Caco-2 (cell line): ENCODE measurements around the gene TARBP1. TPM values are rescaled to one million over a fixed set of nuclear protein-coding genes. Genes with fewer than 3 reads are reported as not detected.

Experiments used
- BruUV-seq: library from RNA; stranded (reverse); fragments of 400-500 nt; replicated peaks from 2 replicates; lab custom pipeline; 2021; lab: Mats Ljungman, UMichigan
- CTCF ChIA-PET: fragments of 300-600 bp; sonication (Branson Sonifier 250); formaldehyde crosslinking; loops from one replicate; lab custom pipeline; 2022; ENCODE audit warnings: antibody characterized with exemption; lab: Charles Lee
- POLR2A ChIA-PET: fragments of 300-600 bp; sonication (Branson Sonifier 250); formaldehyde crosslinking; loops from one replicate; lab custom pipeline; 2022; ENCODE audit warnings: antibody characterized with exemption; lab: Charles Lee
- DNase-seq, 2 experiments: peaks; one replicate each; pipeline versions ENCODE4 v3.0.0 to v3.0.0-alpha.2; 2020 to 2022
- H3K27me3 ChIP-seq: replicated peaks from 2 replicates; pipeline ENCODE4 v1.6.0; 2011; ENCODE audit warnings: low read length; ENCODE audit not compliant: control insufficient read depth, insufficient read depth
- H3K36me3 ChIP-seq: 2 replicates; pipeline ENCODE4 v1.5.1; 2011; ENCODE audit warnings: low read length; ENCODE audit not compliant: control insufficient read depth, insufficient read depth
- H3K4me1 ChIP-seq: fragments of 250-450 bp; sonication (Bioruptor Pico); 2 replicates; pipeline ENCODE4 v1.5.1; 2020; ENCODE audit warnings: mild to moderate bottlenecking
- H3K4me3 ChIP-seq: 2 replicates; pipeline ENCODE4 v1.5.1; 2011; ENCODE audit warnings: low read depth, mild to moderate bottlenecking, control low read depth, low read length
- H3K9me3 ChIP-seq: fragments of 250-450 bp; sonication (Bioruptor Pico); 2 replicates; pipeline ENCODE4 v1.5.1; 2020; ENCODE audit warnings: mild to moderate bottlenecking, moderate library complexity
- H3K27ac Mint-ChIP-seq: one replicate; pipeline ENCODE4 v1.8.0; 2022; ENCODE audit warnings: mixed read lengths; ENCODE audit not compliant: unreplicated experiment
- H3K27me3 Mint-ChIP-seq: one replicate; pipeline ENCODE4 v1.8.0; 2022; ENCODE audit warnings: mixed read lengths; ENCODE audit not compliant: insufficient read depth, unreplicated experiment
- H3K36me3 Mint-ChIP-seq: one replicate; pipeline ENCODE4 v1.8.0; 2022; ENCODE audit warnings: mild to moderate bottlenecking, mixed read lengths; ENCODE audit not compliant: insufficient read depth, unreplicated experiment
- H3K4me1 Mint-ChIP-seq: one replicate; pipeline ENCODE4 v1.8.0; 2022; ENCODE audit warnings: low read depth, mixed read lengths; ENCODE audit not compliant: unreplicated experiment
- H3K4me3 Mint-ChIP-seq: one replicate; pipeline ENCODE4 v1.8.0; 2022; ENCODE audit warnings: mild to moderate bottlenecking, moderate library complexity, mixed read lengths; ENCODE audit not compliant: unreplicated experiment
- H3K9me3 Mint-ChIP-seq: one replicate; pipeline ENCODE4 v1.8.0; 2022; ENCODE audit warnings: mixed read lengths; ENCODE audit not compliant: unreplicated experiment
- CTCF ChIP-seq, 2 experiments: fragments of 200-600 bp in 1 of 2; IDR thresholded peaks; 1 replicate in 1 of 2; 2 replicates in 1 of 2; pipeline versions ENCODE4 v1.5.1 to v1.8.0; 2011 to 2022; ENCODE audit warnings: antibody characterized with exemption in 1 of 2, control low read depth in 1 of 2, inconsistent platforms in 1 of 2, low read depth in 1 of 2, low read length in 1 of 2, mild to moderate bottlenecking in 1 of 2, moderate library complexity in 1 of 2; ENCODE audit not compliant: insufficient read depth in 1 of 2, severe bottlenecking in 1 of 2, unreplicated experiment in 1 of 2
- intact Hi-C: fragments of 100-400 bp; cut with micrococcal nuclease; formaldehyde crosslinking; loops from one replicate; pipeline ENCODE4 v1.10.0; 2022; ENCODE audit not compliant: unreplicated experiment
- total RNA-seq: library from RNA; stranded (reverse); gene quantifications from 2 replicates; pipeline ENCODE4 v1.2.3, GENCODE V29; 2022

Gene TARBP1
- total RNA-seq, 1 experiment from 2014 or later: 37.0 TPM

- intact Hi-C loops: loop anchor here (1.0 to 10.0 kb wide), 10 partner anchors 38 to 593 kb away; no protein-coding TSS in a partner anchor
- H3K36me3 ChIP-seq: no peaks in the 10 kb centered on the region
- H3K9me3 ChIP-seq: no peaks in the 10 kb centered on the region
- no TSS peak for BruUV-seq
- CTCF ChIA-PET: interaction anchor here (0.8 to 2.1 kb wide), 16 partner anchors 14 to 593 kb away, joined by 3 to 16 read pairs (median 4); no protein-coding TSS in a partner anchor
- no peak for DNase-seq
- Mint-ChIP-seq H3K27me3 (no peaks in the 10 kb centered on the region), H3K4me1 (peaks cover 18% of the 10 kb centered on the region), H3K36me3 (no peaks in the 10 kb centered on the region), H3K9me3 (no peaks in the 10 kb centered on the region), H3K27ac (no peak overlapping the region), H3K4me3 (no peak overlapping the region)
- H3K4me3 ChIP-seq: no peak overlapping the region
- peaks cover 11% of the 10 kb centered on the region for H3K4me1 ChIP-seq
- TF ChIP-seq CTCF (IDR thresholded peaks at IDR 0.05; ENCODE audit: insufficient read depth in 1 of 2, low read depth in 1 of 2, low read length in 1 of 2, severe bottlenecking in 1 of 2, unreplicated experiment in 1 of 2): no peak
- no peaks in the 10 kb centered on the region for H3K27me3 ChIP-seq
- POLR2A ChIA-PET: interaction anchor here (1.0 to 1.3 kb wide), 3 partner anchors 104 to 113 kb away, joined by 3 to 5 read pairs (median 5); no protein-coding TSS in a partner anchor
These were observed 20.9 kb upstream of the TARBP1 start for GRCh38 chr1:234499943-234500245.

GRCh38 chr1:234499119-234499942 lies 20.4 kb upstream of the TARBP1 start:
- H3K4me3 ChIP-seq: no peak overlapping the region
- H3K27me3 ChIP-seq: no peaks in the 10 kb centered on the region
- Mint-ChIP-seq H3K4me3 (no peak overlapping the region), H3K27me3 (no peaks in the 10 kb centered on the region), H3K4me1 (peaks cover 18% of the 10 kb centered on the region), H3K27ac (peak overlapping the region; percentile 96), H3K36me3 (no peaks in the 10 kb centered on the region), H3K9me3 (no peaks in the 10 kb centered on the region)
- H3K4me1 ChIP-seq: peaks cover 11% of the 10 kb centered on the region
- TF ChIP-seq CTCF (IDR thresholded peaks at IDR 0.05; ENCODE audit: insufficient read depth in 1 of 2, low read depth in 1 of 2, low read length in 1 of 2, severe bottlenecking in 1 of 2, unreplicated experiment in 1 of 2): peak; percentile 96
- no TSS peak for BruUV-seq
- intact Hi-C loops: loop anchor here (1.0 to 10.0 kb wide), 10 partner anchors 39 to 594 kb away; no protein-coding TSS in a partner anchor
- H3K36me3 ChIP-seq: no peaks in the 10 kb centered on the region
- ChIA-PET CTCF (interaction anchor here (0.5 to 2.1 kb wide), 25 partner anchors 9 to 635 kb away, joined by 3 to 16 read pairs (median 4); partner anchors contain the start of gene COA6), POLR2A (interaction anchor here (1.0 to 1.3 kb wide), 5 partner anchors 39 to 113 kb away, joined by 3 to 5 read pairs (median 4); no protein-coding TSS in a partner anchor)
- H3K9me3 ChIP-seq: no peaks in the 10 kb centered on the region
- DNase-seq: peak; percentile 81 to 91

- Histone ChIP-seq H3K27me3 (no peaks in the 10 kb centered on the region), H3K36me3 (no peaks in the 10 kb centered on the region), H3K4me3 (no peak overlapping the region), H3K4me1 (peaks cover 11% of the 10 kb centered on the region), H3K9me3 (no peaks in the 10 kb centered on the region)
- peaks cover 18% of the 10 kb centered on the region for H3K4me1 Mint-ChIP-seq
- DNase-seq: no peak
- no peaks in the 10 kb centered on the region for H3K9me3 Mint-ChIP-seq
- peak overlapping the region; percentile 96 for H3K27ac Mint-ChIP-seq
- intact Hi-C loops: loop anchor here (1.0 to 10.0 kb wide), 10 partner anchors 40 to 595 kb away; no protein-coding TSS in a partner anchor
- H3K27me3 Mint-ChIP-seq: no peaks in the 10 kb centered on the region
- no peaks in the 10 kb centered on the region for H3K36me3 Mint-ChIP-seq
- no peak overlapping the region for H3K4me3 Mint-ChIP-seq
- CTCF ChIA-PET: interaction anchor here (0.5 to 2.1 kb wide), 24 partner anchors 9 to 636 kb away, joined by 3 to 16 read pairs (median 4); partner anchors contain the start of gene COA6
- POLR2A ChIA-PET: interaction anchor here (1.0 to 1.3 kb wide), 5 partner anchors 40 to 114 kb away, joined by 3 to 5 read pairs (median 4); no protein-coding TSS in a partner anchor
- BruUV-seq: no TSS peak
- no peak for TF ChIP-seq CTCF (IDR thresholded peaks at IDR 0.05; ENCODE audit: insufficient read depth in 1 of 2, low read depth in 1 of 2, low read length in 1 of 2, severe bottlenecking in 1 of 2, unreplicated experiment in 1 of 2)
These were observed 19.6 kb upstream of the TARBP1 start for GRCh38 chr1:234498448-234499118.
